BE2C (cell line): ENCODE data around the gene R3HDM2.

Source experiments
- DNase-seq: peaks from one replicate; pipeline ENCODE4 v3.0.0-alpha.2; 2020
- H3K27me3 ChIP-seq: fragments of 250-450 bp; sonication (Bioruptor Pico); 2 replicates; pipeline ENCODE4 v1.5.1; 2020; ENCODE audit warnings: mild to moderate bottlenecking
- H3K36me3 ChIP-seq: fragments of 250-450 bp; sonication (Bioruptor Pico); 2 replicates; pipeline ENCODE4 v1.5.1; 2020; ENCODE audit warnings: mild to moderate bottlenecking
- H3K4me1 ChIP-seq: fragments of 250-450 bp; sonication (Bioruptor Pico); 2 replicates; pipeline ENCODE4 v1.5.1; 2020
- H3K4me3 ChIP-seq: 2 replicates; pipeline ENCODE4 v1.5.1; 2011; ENCODE audit warnings: low read depth, low read length
- H3K9me3 ChIP-seq: fragments of 250-450 bp; sonication (Bioruptor Pico); 2 replicates; pipeline ENCODE4 v1.5.1; 2020
- TF ChIP-seq, protein P1 (sequence below): IDR thresholded peaks from 2 replicates; pipeline ENCODE4 v1.5.1; 2012; ENCODE audit warnings: mild to moderate bottlenecking, low read depth, low read length

R3HDM2 gene

DNA sequence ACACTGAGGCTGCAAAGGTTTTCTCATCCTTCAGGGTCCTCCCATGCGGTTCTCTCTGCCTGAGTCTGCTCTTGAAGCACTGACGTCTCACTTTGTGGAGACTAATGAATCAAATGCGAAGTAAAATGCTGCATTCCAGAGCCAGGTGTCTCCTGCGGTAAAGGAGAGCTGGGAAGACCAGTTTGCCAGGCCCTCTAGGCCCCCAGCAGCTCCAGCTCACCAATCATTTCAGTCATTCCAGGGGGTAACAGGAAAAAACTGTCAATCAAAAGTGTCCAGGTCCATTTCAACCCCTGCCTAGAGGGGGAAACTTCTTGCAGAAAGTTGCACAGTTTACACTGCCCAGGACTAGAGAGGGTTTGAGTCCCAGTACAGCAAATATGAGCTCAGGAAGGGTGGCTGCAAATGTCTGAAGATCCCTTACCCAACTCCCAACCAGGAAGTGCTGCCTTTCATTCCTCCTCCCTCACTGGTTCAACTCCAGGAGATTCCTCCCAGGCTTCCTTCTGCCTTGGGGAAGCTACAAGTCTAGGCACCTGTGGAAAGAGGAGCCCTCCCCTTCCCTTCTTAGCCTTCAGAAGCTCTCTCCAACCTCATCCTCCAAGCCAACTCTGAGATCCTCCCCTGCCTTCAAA lies 217.0 kb downstream of the R3HDM2 start:
- peaks cover 55% of the 10 kb centered on the region for H3K27me3 ChIP-seq
- no peak for DNase-seq
- H3K4me1 ChIP-seq: no peaks in the 10 kb centered on the region; the same call in 1 of the 2 replicates

DNA sequence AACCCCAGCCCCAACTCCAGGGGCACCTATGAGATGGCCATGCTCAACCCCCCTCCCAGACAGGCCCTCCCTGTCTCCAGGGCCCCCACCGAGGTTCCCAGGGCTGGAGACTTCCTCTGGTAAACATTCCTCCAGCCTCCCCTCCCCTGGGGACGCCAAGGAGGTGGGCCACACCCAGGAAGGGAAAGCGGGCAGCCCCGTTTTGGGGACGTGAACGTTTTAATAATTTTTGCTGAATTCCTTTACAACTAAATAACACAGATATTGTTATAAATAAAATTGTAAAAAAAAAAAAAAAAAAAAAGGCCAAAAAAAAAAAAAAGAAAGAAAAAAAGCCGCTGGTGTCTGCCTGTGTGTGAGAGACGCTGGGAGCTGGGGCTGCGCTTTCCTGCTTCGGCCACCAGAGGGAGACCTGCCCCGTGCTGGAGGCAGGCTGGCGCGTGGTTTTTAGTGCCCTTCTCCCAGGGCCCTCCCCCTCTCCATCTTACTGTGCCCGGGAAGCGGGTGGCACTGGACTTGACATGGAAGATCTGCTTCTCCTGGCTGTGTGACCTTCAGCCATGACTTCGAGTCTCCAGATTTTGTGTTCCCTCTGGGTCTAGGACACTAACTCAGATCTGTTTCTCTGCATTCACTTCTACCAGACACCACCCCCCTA lies 217.7 kb downstream of the R3HDM2 start:
- no peaks in the 10 kb centered on the region for H3K36me3 ChIP-seq
- peaks cover 48% of the 10 kb centered on the region for H3K27me3 ChIP-seq
- H3K4me1 ChIP-seq: no peaks in the 10 kb centered on the region; the same call in 1 of the 2 replicates
- TF ChIP-seq, protein P1, sequence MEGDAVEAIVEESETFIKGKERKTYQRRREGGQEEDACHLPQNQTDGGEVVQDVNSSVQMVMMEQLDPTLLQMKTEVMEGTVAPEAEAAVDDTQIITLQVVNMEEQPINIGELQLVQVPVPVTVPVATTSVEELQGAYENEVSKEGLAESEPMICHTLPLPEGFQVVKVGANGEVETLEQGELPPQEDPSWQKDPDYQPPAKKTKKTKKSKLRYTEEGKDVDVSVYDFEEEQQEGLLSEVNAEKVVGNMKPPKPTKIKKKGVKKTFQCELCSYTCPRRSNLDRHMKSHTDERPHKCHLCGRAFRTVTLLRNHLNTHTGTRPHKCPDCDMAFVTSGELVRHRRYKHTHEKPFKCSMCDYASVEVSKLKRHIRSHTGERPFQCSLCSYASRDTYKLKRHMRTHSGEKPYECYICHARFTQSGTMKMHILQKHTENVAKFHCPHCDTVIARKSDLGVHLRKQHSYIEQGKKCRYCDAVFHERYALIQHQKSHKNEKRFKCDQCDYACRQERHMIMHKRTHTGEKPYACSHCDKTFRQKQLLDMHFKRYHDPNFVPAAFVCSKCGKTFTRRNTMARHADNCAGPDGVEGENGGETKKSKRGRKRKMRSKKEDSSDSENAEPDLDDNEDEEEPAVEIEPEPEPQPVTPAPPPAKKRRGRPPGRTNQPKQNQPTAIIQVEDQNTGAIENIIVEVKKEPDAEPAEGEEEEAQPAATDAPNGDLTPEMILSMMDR: peak; percentile 90
- DNase-seq: peak; percentile 84
- H3K4me3 ChIP-seq: no peak overlapping the region
- H3K9me3 ChIP-seq: no peaks in the 10 kb centered on the region

More for the DNA sequence above, 217.0 kb downstream of the R3HDM2 start:
- no peak overlapping the region for H3K4me3 ChIP-seq
- TF ChIP-seq, protein P1: no peak
- no peaks in the 10 kb centered on the region for H3K36me3 ChIP-seq
- H3K9me3 ChIP-seq: no peaks in the 10 kb centered on the region

DNA sequence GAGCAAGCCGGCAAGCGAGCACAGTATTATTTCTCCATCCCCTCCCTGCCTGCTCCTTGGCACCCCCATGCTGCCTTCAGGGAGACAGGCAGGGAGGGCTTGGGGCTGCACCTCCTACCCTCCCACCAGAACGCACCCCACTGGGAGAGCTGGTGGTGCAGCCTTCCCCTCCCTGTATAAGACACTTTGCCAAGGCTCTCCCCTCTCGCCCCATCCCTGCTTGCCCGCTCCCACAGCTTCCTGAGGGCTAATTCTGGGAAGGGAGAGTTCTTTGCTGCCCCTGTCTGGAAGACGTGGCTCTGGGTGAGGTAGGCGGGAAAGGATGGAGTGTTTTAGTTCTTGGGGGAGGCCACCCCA lies 218.2 kb downstream of the R3HDM2 start:
- Histone ChIP-seq H3K36me3 (no peaks in the 10 kb centered on the region), H3K27me3 (peaks cover 43% of the 10 kb centered on the region), H3K4me3 (no peak overlapping the region), H3K4me1 (no peaks in the 10 kb centered on the region; the same call in 1 of the 2 replicates), H3K9me3 (no peaks in the 10 kb centered on the region)
- TF ChIP-seq, protein P1: no peak
- DNase-seq: no peak

DNA sequence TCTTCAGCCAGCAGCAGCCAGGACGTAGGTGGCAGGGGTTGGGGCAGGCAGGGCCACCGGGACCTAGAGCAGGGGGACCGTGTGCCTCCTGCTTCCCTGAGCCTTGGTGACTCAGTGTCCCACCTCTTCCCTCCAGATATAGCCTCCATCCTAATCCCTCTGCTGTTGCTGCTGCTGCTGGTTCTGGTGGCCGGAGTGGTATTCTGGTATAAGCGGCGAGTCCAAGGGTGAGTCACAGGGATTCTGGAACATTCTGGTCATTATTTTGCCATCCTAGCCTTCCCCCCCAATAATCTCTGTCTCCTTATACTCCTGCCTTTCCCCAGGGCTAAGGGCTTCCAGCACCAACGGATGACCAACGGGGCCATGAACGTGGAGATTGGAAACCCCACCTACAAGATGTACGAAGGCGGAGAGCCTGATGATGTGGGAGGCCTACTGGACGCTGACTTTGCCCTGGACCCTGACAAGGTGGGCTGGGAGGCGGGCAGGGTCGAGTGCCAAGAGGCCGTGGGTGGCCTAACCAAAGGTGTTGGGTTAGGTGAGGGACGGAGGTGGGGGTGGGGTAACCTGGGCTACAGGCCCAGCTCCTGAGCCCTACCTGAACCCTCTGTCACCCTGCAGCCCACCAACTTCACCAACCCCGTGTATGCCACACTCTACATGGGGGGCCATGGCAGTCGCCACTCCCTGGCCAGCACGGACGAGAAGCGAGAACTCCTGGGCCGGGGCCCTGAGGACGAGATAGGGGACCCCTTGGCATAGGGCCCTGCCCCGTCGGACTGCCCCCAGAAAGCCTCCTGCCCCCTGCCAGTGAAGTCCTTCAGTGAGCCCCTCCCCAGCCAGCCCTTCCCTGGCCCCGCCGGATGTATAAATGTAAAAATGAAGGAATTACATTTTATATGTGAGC lies 218.8 kb downstream of the R3HDM2 start:
- peaks cover 36% of the 10 kb centered on the region for H3K27me3 ChIP-seq
- DNase-seq: no peak
- TF ChIP-seq, protein P1: no peak
- H3K4me3 ChIP-seq: no peak overlapping the region
- H3K36me3 ChIP-seq: no peaks in the 10 kb centered on the region
- H3K4me1 ChIP-seq: no peaks in the 10 kb centered on the region; the same call in 1 of the 2 replicates
- no peaks in the 10 kb centered on the region for H3K9me3 ChIP-seq

DNA sequence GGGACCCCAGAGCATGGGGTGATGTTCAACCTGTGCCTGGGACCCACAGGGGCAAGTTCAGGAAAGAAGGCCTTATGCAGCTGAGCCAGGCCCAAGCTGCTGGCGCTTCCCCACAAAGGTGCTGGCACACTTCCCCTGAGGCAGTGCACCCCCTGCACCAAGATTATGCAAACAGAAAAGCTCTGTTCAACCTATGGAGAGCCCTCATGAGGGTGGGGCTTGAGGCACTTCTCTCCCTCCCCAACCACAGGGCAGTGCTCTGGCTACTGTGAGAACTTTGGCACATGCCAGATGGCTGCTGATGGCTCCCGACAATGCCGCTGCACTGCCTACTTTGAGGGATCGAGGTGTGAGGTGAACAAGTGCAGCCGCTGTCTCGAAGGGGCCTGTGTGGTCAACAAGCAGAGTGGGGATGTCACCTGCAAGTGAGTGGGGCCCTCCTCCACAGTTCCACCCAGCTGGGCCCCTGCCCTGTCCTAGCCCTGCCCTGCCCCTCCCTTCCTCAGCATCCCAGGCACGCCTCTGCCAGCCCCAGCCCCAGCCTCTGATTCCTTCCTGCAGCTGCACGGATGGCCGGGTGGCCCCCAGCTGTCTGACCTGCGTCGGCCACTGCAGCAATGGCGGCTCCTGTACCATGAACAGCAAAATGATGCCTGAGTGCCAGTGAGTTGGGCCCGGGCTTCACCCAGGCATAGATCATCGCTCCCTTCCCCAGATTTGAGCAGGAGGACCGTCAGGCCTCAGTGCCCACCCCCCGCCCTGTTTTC lies 219.7 kb downstream of the R3HDM2 start:
- no peak for DNase-seq
- Histone ChIP-seq H3K9me3 (no peaks in the 10 kb centered on the region), H3K27me3 (peaks cover 28% of the 10 kb centered on the region), H3K4me3 (no peak overlapping the region), H3K4me1 (no peaks in the 10 kb centered on the region; the same call in 1 of the 2 replicates), H3K36me3 (no peaks in the 10 kb centered on the region)
- TF ChIP-seq, protein P1: no peak
